ENCODE data around the gene VPS13A.

Gene VPS13A

GRCh38 chr9:77457916-77458592 lies 280.7 kb downstream of the VPS13A start:
- no peak for DNase-seq (ENCODE audit: low spot score)

GRCh38 chr9:77460938-77461337 lies 283.6 kb downstream of the VPS13A start:
- no peak for DNase-seq (ENCODE audit: low spot score)

- no peak for DNase-seq (ENCODE audit: low spot score)
These were observed 284.7 kb downstream of the VPS13A start for GRCh38 chr9:77462066-77462465.

- no peak for DNase-seq (ENCODE audit: low spot score)
These were observed 285.8 kb downstream of the VPS13A start for GRCh38 chr9:77463151-77463550.

GRCh38 chr9:77464661-77465060 lies 287.3 kb downstream of the VPS13A start:
- no peak for DNase-seq (ENCODE audit: low spot score)

- DNase-seq (ENCODE audit: low spot score) = no peak
These were observed 292.3 kb downstream of the VPS13A start for GRCh38 chr9:77469515-77470231.

All from left forelimb (tissue), 1 donor.